BJ (cell line): ENCODE data around the gene KLF11. TPM values are rescaled to one million over a fixed set of nuclear protein-coding genes. Genes with fewer than 3 reads are reported as not detected.

Experiments
- polyA plus RNA-seq: library from polyadenylated mRNA; depleted of rRNA; stranded (reverse); fragments of >200 nt; gene quantifications from 2 replicates; pipeline ENCODE4 v1.2.3, GENCODE V29; 2011; rRNA removed
- small RNA-seq: library from RNA; depleted of rRNA; stranded (forward); fragments of <200 nt; gene quantifications from one replicate; pipeline ENCODE3, GENCODE V24; 2012; ENCODE audit warnings: low replicate concordance, low read depth; ENCODE audit not compliant: insufficient read length

KLF11 gene
- polyA plus RNA-seq, 1 experiment = 21.7 TPM

Small RNA genes within 50 kb of the gene (small RNA-seq; reads per million reads assigned to genes)
- not detected for gene RF00568

Other genes starting within 250 kb of the KLF11 start
- 7.6 and 16.8 TPM in 2 replicates for gene TAF1B, start 200.1 kb upstream of the KLF11 start, polyA plus RNA-seq
- gene GRHL1, start 91.9 kb upstream of the KLF11 start, polyA plus RNA-seq = 1.7 TPM in 2 replicates
- 1.5 and 2.5 TPM in 2 replicates for gene CYS1, start 36.9 kb downstream of the KLF11 start, polyA plus RNA-seq
- 23.5 and 31.8 TPM in 2 replicates for gene RRM2, start 79.2 kb downstream of the KLF11 start, polyA plus RNA-seq